Gastroesophageal sphincter (tissue), 3 donors: ENCODE measurements around the gene COL11A2.

Source experiments
- POLR2A ChIP-seq, 2 donors: fragments of 450-650 bp; IDR thresholded peaks; one replicate each; pipeline ENCODE4 v1.6.1; 2017; ENCODE audit warnings: antibody characterized with exemption in 2 of 2, mild to moderate bottlenecking in 2 of 2, moderate library complexity in 1 of 2
- TF ChIP-seq, protein P1 (sequence below), 4 experiments: fragments of 200-600 bp in 2 of 4; fragments of 450-650 bp in 2 of 4; sonication (generic) in 1 of 4; IDR thresholded peaks; one replicate each; pipeline ENCODE4 v1.5.1; 2017 to 2019; ENCODE audit warnings: antibody characterized with exemption in 4 of 4, mild to moderate bottlenecking in 2 of 4, moderate library complexity in 2 of 4

DNA sequence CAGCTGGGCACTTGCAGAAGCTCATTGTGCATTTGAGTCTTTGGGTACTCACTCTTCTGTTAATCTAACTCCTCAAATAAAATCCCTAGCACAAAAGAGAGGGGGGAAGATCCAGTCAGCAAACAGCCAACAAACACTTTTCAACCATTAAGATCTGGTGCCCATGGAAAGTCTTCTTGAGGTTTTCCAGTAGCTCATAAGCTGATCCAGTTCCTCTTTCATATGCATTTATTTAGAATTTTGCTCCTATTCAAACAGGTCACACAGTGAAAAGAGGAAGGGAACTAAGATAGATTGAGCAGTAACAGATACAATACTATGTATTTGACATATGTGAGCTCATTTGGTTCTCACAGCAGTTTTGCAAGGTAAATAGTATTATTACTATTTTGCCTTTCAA is 77.9 kb downstream of the COL11A2 start:
- TF ChIP-seq, protein P1, sequence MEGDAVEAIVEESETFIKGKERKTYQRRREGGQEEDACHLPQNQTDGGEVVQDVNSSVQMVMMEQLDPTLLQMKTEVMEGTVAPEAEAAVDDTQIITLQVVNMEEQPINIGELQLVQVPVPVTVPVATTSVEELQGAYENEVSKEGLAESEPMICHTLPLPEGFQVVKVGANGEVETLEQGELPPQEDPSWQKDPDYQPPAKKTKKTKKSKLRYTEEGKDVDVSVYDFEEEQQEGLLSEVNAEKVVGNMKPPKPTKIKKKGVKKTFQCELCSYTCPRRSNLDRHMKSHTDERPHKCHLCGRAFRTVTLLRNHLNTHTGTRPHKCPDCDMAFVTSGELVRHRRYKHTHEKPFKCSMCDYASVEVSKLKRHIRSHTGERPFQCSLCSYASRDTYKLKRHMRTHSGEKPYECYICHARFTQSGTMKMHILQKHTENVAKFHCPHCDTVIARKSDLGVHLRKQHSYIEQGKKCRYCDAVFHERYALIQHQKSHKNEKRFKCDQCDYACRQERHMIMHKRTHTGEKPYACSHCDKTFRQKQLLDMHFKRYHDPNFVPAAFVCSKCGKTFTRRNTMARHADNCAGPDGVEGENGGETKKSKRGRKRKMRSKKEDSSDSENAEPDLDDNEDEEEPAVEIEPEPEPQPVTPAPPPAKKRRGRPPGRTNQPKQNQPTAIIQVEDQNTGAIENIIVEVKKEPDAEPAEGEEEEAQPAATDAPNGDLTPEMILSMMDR (IDR thresholded peaks at IDR 0.05), result no peak
- TF ChIP-seq POLR2A (IDR thresholded peaks at IDR 0.05), result no peak
